Measurements from ENCODE around the gene PRKRIP1. TPM values are rescaled to one million over a fixed set of nuclear protein-coding genes. Genes with fewer than 3 reads are reported as not detected.
"Not testable (repeated sequence)": the region's sequence is repeated elsewhere in the genome, so short reads cannot be mapped to it uniquely, and the experiment has no call there.

PRKRIP1 gene
- polyA plus RNA-seq, 3 donors: 6.6 to 27.0 (median 7.4) TPM

DNA sequence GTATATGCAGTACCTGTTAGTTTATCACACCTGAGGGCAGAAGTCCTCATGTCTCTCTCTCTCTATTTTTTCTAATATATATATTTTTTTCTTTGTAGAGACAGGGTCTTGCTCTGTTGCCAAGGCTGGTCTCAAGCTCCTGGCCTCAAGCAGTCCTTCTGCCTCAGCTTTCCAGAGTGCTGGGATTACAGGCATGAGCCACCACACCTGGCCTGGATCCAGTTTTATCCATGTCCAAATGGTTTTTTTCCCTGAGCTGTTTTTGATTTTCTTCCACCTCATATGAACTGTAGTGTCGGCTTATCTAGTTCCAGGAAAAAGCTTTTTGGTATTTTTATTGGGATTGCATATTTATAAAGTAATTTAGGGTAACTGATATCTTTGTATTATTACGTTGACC is 23.4 kb upstream of the PRKRIP1 start:
- H3K36me3 Mint-ChIP-seq: peaks cover 21 to 50% of the 10 kb centered on the region in 2 donors
- H3K4me3 ChIP-seq (replicated peaks in 1 of 3; ENCODE audit: low read depth in 2 of 3, low read length in 3 of 3); H3K4me2 ChIP-seq (replicated peaks; ENCODE audit: extremely low read depth, low read length, poor library complexity, severe bottlenecking); H3K79me2 ChIP-seq (ENCODE audit: insufficient read depth, low read length); H3K4me3 Mint-ChIP-seq; H3K9me3 Mint-ChIP-seq; H3K9ac ChIP-seq (ENCODE audit: insufficient read depth, low read length, poor library complexity, severe bottlenecking); H4K20me1 ChIP-seq (ENCODE audit: insufficient read depth, low read length); H3K9me3 ChIP-seq (replicated peaks in 1 of 2; ENCODE audit: control insufficient read depth in 1 of 2, insufficient read depth in 1 of 2, low read length in 2 of 2); H3K27ac ChIP-seq (ENCODE audit: low read depth in 1 of 2, low read length in 2 of 2); H3K27me3 ChIP-seq (ENCODE audit: control insufficient read depth in 2 of 2, insufficient read depth in 2 of 2, low read length in 2 of 2); intact Hi-C loops (cut with micrococcal nuclease); DNase-seq; H3K4me1 Mint-ChIP-seq; H3K27ac Mint-ChIP-seq; H3K27me3 Mint-ChIP-seq (ENCODE audit: low read depth in 3 of 3); H3K4me1 ChIP-seq (ENCODE audit: control insufficient read depth in 1 of 2, insufficient read depth in 2 of 2, low read length in 2 of 2); H2AFZ ChIP-seq (ENCODE audit: insufficient read depth, low read depth, low read length, poor library complexity, severe bottlenecking): not testable (repeated sequence)
- peaks cover 10 to 24% of the 10 kb centered on the region in 2 donors for H3K36me3 ChIP-seq (replicated peaks in 1 of 2; ENCODE audit: control insufficient read depth in 1 of 2, insufficient read depth in 2 of 2, low read length in 2 of 2)
- WGBS (ENCODE audit: insufficient coverage): no CpG with 5 or more reads among the region's 2 CpGs

DNA sequence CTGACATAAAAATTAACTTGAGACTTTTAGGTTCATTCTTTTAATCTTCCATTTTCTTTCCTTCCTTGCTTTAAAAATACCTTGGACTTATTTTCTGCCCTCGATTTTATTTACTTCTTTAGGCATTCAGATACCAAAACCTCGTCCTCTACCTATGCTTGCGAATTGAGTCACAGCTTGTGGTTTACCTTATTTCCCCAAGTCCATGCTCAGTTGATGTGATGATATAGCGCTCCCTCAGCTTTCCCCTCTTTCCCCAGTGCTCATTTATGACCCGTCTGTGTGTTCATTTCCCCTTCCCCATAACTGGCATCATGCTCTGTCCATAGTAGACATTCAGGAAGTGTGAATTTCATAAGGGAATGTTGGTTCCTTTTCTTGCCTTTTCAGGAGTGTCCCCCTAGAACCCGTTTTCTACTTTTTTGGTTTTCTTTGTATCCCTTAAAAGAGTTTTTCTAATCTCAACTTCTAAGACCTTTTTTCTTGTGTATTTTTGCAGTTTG is 19.1 kb upstream of the PRKRIP1 start:
- H3K27ac Mint-ChIP-seq: peak overlapping the region in 6 of 7 donors; percentile 8 to 52 (median 40)
- H4K20me1 ChIP-seq (ENCODE audit: insufficient read depth, low read length): no peaks in the 10 kb centered on the region
- TF ChIP-seq, protein P1, sequence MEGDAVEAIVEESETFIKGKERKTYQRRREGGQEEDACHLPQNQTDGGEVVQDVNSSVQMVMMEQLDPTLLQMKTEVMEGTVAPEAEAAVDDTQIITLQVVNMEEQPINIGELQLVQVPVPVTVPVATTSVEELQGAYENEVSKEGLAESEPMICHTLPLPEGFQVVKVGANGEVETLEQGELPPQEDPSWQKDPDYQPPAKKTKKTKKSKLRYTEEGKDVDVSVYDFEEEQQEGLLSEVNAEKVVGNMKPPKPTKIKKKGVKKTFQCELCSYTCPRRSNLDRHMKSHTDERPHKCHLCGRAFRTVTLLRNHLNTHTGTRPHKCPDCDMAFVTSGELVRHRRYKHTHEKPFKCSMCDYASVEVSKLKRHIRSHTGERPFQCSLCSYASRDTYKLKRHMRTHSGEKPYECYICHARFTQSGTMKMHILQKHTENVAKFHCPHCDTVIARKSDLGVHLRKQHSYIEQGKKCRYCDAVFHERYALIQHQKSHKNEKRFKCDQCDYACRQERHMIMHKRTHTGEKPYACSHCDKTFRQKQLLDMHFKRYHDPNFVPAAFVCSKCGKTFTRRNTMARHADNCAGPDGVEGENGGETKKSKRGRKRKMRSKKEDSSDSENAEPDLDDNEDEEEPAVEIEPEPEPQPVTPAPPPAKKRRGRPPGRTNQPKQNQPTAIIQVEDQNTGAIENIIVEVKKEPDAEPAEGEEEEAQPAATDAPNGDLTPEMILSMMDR (IDR thresholded peaks at IDR 0.05): no peak
- H3K27me3 Mint-ChIP-seq (ENCODE audit: low read depth in 3 of 3): peaks cover 0 to 2% (median 0%) of the 10 kb centered on the region in 3 donors
- no peak overlapping the region for H3K4me3 ChIP-seq (replicated peaks in 1 of 3; ENCODE audit: low read depth in 2 of 3, low read length in 3 of 3)
- H2AFZ ChIP-seq (ENCODE audit: insufficient read depth, low read depth, low read length, poor library complexity, severe bottlenecking): no peak overlapping the region
- no peak for DNase-seq
- H3K79me2 ChIP-seq (ENCODE audit: insufficient read depth, low read length): peaks cover 5% of the 10 kb centered on the region
- H3K27ac ChIP-seq (ENCODE audit: low read depth in 1 of 2, low read length in 2 of 2): peak overlapping the region in 1 of 2 donors; percentile 51
- WGBS (ENCODE audit: insufficient coverage): 100% methylated on average over 1 of the region's 6 CpGs
- H3K36me3 Mint-ChIP-seq: peaks cover 44 to 72% of the 10 kb centered on the region in 2 donors
- peaks cover 7% of the 10 kb centered on the region for H3K4me1 Mint-ChIP-seq
- no peaks in the 10 kb centered on the region for H3K4me1 ChIP-seq (ENCODE audit: control insufficient read depth in 1 of 2, insufficient read depth in 2 of 2, low read length in 2 of 2)
- no peak overlapping the region for H3K9ac ChIP-seq (ENCODE audit: insufficient read depth, low read length, poor library complexity, severe bottlenecking)
- peaks cover 39 to 63% of the 10 kb centered on the region in 2 donors for H3K36me3 ChIP-seq (replicated peaks in 1 of 2; ENCODE audit: control insufficient read depth in 1 of 2, insufficient read depth in 2 of 2, low read length in 2 of 2)
- intact Hi-C loops (cut with micrococcal nuclease): no loop called here
- no peaks in the 10 kb centered on the region for H3K9me3 Mint-ChIP-seq
- H3K27me3 ChIP-seq (ENCODE audit: control insufficient read depth in 2 of 2, insufficient read depth in 2 of 2, low read length in 2 of 2): no peaks in the 10 kb centered on the region
- H3K4me2 ChIP-seq (replicated peaks; ENCODE audit: extremely low read depth, low read length, poor library complexity, severe bottlenecking): no peak overlapping the region
- H3K4me3 Mint-ChIP-seq: no peak overlapping the region
- no peaks in the 10 kb centered on the region for H3K9me3 ChIP-seq (replicated peaks in 1 of 2; ENCODE audit: control insufficient read depth in 1 of 2, insufficient read depth in 1 of 2, low read length in 2 of 2)

GRCh38 chr7:102380837-102381236 is 15.3 kb upstream of the PRKRIP1 start:
- H3K9me3 ChIP-seq (replicated peaks in 1 of 2; ENCODE audit: control insufficient read depth in 1 of 2, insufficient read depth in 1 of 2, low read length in 2 of 2); H3K9me3 Mint-ChIP-seq; H3K27ac ChIP-seq (ENCODE audit: low read depth in 1 of 2, low read length in 2 of 2); H3K4me2 ChIP-seq (replicated peaks; ENCODE audit: extremely low read depth, low read length, poor library complexity, severe bottlenecking); DNase-seq; H3K4me3 ChIP-seq (replicated peaks in 1 of 3; ENCODE audit: low read depth in 2 of 3, low read length in 3 of 3); H3K79me2 ChIP-seq (ENCODE audit: insufficient read depth, low read length); H3K4me3 Mint-ChIP-seq; H4K20me1 ChIP-seq (ENCODE audit: insufficient read depth, low read length); H3K27me3 Mint-ChIP-seq (ENCODE audit: low read depth in 3 of 3); H3K4me1 ChIP-seq (ENCODE audit: control insufficient read depth in 1 of 2, insufficient read depth in 2 of 2, low read length in 2 of 2); intact Hi-C loops (cut with micrococcal nuclease); H3K27me3 ChIP-seq (ENCODE audit: control insufficient read depth in 2 of 2, insufficient read depth in 2 of 2, low read length in 2 of 2); H2AFZ ChIP-seq (ENCODE audit: insufficient read depth, low read depth, low read length, poor library complexity, severe bottlenecking); H3K9ac ChIP-seq (ENCODE audit: insufficient read depth, low read length, poor library complexity, severe bottlenecking); H3K4me1 Mint-ChIP-seq: not testable (repeated sequence)
- H3K27ac Mint-ChIP-seq: peak overlapping the region in 2 of 7 donors; percentile 4 to 28
- WGBS (ENCODE audit: insufficient coverage): 98% methylated on average over 5 of the region's 8 CpGs
- H3K36me3 Mint-ChIP-seq: peaks cover 49 to 80% of the 10 kb centered on the region in 2 donors
- peaks cover 40 to 72% of the 10 kb centered on the region in 2 donors for H3K36me3 ChIP-seq (replicated peaks in 1 of 2; ENCODE audit: control insufficient read depth in 1 of 2, insufficient read depth in 2 of 2, low read length in 2 of 2)

GRCh38 chr7:102381696-102382425 is 14.3 kb upstream of the PRKRIP1 start:
- WGBS (ENCODE audit: insufficient coverage): no CpG with 5 or more reads among the region's 7 CpGs
- H3K27me3 Mint-ChIP-seq (ENCODE audit: low read depth in 3 of 3); DNase-seq; H3K9ac ChIP-seq (ENCODE audit: insufficient read depth, low read length, poor library complexity, severe bottlenecking); H3K4me1 ChIP-seq (ENCODE audit: control insufficient read depth in 1 of 2, insufficient read depth in 2 of 2, low read length in 2 of 2); H3K4me1 Mint-ChIP-seq; H3K4me2 ChIP-seq (replicated peaks; ENCODE audit: extremely low read depth, low read length, poor library complexity, severe bottlenecking); H3K27ac Mint-ChIP-seq; intact Hi-C loops (cut with micrococcal nuclease); H3K27ac ChIP-seq (ENCODE audit: low read depth in 1 of 2, low read length in 2 of 2); H3K79me2 ChIP-seq (ENCODE audit: insufficient read depth, low read length); H2AFZ ChIP-seq (ENCODE audit: insufficient read depth, low read depth, low read length, poor library complexity, severe bottlenecking); H3K27me3 ChIP-seq (ENCODE audit: control insufficient read depth in 2 of 2, insufficient read depth in 2 of 2, low read length in 2 of 2); H3K9me3 Mint-ChIP-seq; H3K4me3 ChIP-seq (replicated peaks in 1 of 3; ENCODE audit: low read depth in 2 of 3, low read length in 3 of 3); H3K9me3 ChIP-seq (replicated peaks in 1 of 2; ENCODE audit: control insufficient read depth in 1 of 2, insufficient read depth in 1 of 2, low read length in 2 of 2); H3K4me3 Mint-ChIP-seq; H4K20me1 ChIP-seq (ENCODE audit: insufficient read depth, low read length): not testable (repeated sequence)
- peaks cover 40 to 70% of the 10 kb centered on the region in 2 donors for H3K36me3 ChIP-seq (replicated peaks in 1 of 2; ENCODE audit: control insufficient read depth in 1 of 2, insufficient read depth in 2 of 2, low read length in 2 of 2)
- peaks cover 54 to 82% of the 10 kb centered on the region in 2 donors for H3K36me3 Mint-ChIP-seq

Data from CD14-positive monocyte (primary cell).